GM18861 (cell line): Measurements from ENCODE around the gene C16orf90.
"Not testable (repeated sequence)": the region's sequence is repeated elsewhere in the genome, so short reads cannot be mapped to it uniquely, and the experiment has no call there.

Experiments used
- ATAC-seq: cut with Tn5 transposase; IDR thresholded peaks from one replicate; pipeline ENCODE4 v1.9.1; 2021; ENCODE audit not compliant: unreplicated experiment

The C16orf90 gene

DNA sequence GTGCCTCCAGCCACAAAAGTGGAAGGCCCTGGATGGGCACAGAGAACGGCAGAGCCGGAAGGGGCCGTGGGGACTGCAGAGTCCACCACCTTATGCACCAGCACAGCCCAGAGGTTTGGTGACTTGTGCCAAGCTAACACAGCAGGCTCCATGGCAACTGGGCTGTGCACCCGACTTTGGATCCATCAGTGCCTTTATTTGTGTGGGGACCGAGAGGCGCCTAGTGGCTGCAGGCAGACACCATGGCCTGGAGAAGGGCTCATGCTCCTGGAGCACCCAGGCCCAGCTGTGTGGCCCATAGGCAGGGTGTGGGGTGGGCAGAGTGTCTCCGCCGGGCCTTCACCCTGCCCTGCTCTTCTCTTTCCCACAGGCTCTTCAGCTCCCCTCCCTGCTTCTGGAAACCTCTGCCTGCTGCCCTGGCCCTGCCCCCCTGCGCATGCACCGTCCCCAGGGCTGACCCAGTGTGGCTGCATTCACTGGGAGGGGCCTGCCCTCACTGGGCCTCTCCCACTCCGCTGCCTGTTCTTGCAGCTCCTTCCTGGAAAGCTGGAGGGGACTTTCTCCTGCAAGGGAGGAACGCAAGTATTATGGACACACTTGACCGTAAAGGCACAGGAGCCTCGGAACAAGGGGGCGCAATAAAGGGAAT, 10.1 kb downstream of the C16orf90 start:
- ATAC-seq: no peak

DNA sequence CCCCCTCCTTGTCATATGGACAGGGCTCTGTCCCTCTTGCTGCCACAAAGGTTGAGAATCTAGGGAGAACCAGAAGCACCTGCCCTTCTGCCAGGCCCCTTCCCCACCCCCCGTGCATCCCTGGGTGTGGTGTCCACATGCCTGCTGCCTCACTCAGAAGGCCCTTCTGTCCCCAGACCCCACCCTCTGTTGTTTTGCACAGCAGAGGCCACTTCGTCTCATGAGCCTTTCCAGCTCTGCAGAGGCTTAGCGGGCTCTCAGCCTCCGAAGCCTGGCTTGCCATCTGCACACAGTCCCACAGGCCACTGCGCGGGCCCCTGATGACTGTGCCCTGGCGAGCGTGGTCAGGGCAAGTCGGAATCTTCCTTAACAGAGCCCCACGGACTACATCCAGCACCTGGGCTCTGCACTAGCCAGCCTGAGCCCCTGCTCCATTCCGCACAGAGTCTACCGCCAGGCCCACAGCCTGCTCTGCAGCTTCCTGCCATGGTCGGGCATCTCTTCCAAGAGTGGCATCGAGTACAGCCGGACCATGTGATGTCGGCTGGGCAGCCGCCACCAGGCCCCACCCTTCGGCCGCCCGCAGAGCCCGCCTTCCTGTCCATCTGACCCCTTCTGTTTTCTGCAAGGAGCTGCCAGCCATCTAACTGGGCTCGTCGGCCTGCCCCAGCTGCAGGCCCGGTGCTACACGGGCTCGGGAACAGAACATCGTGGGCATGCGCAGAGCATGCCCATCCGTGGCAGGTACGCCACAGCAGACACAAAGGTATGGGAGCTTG, 10.8 kb downstream of the C16orf90 start:
- no peak for ATAC-seq

DNA sequence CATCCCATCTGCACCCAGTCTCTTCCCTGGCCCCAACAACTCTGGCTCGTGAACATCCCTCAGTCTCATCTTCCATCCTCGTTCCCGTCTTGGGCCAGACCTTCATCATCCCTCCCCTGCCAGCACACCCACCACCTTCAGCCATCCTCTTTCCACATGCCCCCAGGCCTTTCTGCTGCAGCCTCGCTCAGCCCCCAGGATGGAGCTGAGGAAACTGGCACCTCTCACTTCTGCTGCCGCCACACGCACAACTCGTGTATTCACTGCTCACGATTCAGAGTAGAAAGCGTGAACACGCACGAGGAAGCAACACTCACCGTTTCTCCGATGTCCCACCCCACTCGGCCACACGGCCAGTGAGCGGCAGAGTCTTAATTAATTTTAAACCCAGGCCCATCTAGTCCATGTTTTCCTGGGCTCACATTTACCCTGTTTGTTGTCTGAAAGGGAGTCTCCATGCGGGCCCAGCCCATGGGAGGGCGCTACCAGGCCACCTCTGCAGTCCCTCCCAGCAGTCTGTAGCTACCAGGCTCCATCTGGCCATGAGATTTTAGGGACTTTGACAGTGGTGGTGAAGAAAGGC, 12.5 kb downstream of the C16orf90 start:
- no peak for ATAC-seq

DNA sequence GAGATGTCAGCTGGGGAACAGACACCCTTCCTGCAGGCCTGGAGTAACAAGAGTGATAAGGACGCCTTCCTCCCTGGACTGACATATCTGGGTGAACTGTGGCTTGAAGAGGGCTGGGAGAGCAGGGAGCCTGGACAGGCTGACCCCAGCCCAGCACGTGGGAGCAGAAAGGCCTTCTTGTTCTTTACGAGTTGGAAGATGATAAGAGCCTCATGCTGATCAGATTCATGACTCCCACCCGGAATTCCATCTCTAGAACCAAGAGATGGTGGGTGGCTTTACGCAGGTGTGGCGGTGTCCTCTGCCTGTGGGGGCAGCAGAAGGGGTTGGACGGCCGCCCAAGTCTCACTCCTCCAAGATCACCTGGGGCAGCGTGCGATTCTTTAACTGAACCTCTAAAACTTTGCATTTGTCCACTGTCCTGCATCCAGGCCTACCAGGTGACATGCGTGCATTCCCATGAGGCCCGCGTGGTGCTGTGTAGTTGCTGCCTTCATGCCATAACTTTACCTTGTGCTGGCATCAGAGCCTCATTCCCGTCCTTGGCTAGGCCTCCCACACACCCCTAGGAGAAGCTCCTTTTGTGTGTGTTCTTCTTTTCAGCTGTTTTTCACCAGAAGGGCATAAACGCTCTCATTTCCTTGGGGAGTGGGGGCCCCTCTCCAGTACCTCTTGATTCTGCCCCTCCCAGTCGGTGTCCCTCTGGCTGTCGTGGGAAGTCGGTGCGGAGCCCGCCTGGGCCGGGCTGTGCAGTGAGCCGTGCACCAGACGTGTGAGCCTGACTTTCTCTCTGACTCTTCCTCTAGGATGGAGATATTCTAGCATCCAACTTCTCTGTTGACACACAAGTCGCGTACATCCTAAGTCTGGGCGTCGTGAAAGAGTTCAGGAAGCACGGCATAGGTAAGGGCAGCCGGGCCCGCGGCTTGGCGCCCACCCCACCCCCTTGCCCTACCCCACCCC, 13.3 kb downstream of the C16orf90 start:
- ATAC-seq: no peak

DNA sequence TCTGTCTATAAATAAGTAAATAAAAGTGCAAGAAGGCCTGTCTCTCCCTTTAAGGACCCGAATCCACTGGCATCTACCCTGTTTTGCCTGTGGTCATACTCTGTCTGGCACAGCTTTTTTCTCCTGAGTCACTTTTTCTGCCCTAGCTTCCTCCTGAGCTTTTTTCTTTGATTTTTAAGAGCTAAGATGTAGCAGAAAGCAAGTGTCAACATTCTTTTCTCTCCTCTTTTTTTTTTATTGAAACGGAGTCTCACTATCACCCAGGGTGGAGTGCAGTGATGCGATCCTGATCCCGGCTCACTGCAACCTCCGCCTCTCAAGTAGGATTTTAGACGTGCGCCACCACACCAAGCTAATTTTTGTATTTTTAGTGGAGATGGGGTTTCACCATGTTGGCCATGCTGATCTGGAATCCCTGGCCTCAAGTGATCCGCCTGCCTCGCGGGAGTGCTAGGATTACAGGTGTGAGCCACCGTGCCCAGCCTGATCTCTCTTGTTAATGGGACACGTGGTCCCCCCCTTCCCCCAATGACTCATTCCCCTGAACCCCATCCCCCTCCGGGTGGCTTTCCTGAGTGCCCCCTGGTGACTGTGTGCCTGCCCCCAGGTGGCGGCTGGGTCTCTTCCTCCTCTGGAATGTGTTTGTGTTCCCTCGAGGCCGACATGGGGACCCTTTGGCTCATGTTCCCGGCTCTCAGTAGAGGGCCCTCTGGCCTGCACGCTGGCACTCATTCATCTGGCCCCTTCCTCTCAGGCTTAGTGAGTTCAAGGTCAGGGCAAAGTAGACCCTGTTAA, 14.2 kb downstream of the C16orf90 start:
- no peak for ATAC-seq

DNA sequence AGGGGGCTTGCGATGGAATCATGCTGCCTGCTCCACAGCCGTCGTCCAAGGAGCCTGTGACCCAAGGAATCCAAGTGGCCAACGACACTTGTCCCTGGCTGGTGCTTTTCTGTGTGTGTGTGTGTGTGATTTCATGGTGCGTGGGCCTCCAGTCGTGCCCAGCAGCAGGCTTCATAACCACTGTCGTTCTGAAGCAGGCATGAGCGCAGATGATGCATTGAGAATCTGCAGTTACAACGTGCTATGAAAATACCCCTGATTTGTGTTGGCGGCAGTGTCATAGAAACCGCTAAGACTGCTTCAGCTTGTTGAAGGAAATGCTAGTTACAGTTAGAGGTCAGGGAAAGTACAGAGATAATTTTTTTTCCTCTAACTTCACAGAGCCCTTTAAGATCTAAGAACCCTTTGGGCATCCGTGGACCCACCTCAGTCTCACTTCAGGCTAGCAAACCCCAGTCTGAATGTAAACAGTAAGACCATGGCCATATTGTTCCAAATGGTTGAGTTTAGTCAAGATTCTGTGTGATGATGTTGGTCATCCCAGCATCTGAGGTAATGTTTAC, 15.6 kb downstream of the C16orf90 start:
- ATAC-seq: no peak

DNA sequence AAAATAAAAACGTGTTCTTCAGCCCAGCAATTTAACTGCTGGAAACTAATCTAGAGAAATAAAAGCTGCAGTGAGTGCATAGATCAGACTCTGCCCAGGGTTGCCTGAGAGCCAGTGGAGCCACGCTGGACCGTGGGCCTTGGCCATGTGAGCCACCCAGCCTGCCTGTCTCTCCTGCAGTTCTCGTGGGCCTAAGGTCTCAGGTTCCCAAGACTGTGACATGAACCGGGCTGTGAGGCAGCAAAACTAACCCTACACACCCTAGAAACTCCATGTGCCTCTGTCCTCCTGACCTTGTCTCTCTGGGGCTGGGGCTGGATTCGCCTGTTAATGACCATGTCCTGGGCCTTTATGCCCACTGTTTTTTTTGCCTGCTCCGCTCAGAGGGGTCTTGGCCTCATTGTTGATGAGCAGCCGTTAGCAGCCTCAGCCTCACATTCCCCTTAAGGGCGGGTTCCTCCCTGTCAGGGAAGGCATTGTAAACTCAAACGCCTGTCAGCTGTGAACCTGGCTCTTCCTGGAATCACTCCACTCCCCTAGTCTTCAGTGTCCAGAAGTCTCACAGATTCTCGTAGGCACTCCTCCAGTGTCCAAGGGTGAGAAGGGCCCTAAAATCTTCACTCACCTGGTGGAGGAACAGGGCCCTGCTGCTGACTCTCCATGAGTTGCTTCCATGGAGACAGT, 16.9 kb downstream of the C16orf90 start:
- ATAC-seq: no peak

DNA sequence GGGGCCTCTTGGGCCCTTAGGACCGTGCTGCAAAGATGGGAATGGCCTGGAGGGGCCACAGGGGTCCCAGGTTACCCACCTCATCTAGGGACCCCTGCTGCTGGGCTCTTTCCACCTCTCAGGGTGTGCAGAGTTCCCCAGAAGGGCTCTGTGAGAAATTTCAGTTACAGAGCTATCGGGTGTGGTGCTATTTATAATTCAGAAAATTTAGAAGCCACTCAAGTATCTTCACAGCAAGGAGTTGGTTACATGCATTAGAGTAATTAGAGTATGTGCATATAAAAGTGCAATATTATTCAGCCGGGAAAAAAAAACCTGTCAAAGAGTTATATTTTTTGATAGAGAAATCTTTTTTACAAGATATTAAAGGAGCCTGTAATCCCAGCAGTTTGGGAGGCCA, 18.9 kb downstream of the C16orf90 start:
- ATAC-seq: no peak

DNA sequence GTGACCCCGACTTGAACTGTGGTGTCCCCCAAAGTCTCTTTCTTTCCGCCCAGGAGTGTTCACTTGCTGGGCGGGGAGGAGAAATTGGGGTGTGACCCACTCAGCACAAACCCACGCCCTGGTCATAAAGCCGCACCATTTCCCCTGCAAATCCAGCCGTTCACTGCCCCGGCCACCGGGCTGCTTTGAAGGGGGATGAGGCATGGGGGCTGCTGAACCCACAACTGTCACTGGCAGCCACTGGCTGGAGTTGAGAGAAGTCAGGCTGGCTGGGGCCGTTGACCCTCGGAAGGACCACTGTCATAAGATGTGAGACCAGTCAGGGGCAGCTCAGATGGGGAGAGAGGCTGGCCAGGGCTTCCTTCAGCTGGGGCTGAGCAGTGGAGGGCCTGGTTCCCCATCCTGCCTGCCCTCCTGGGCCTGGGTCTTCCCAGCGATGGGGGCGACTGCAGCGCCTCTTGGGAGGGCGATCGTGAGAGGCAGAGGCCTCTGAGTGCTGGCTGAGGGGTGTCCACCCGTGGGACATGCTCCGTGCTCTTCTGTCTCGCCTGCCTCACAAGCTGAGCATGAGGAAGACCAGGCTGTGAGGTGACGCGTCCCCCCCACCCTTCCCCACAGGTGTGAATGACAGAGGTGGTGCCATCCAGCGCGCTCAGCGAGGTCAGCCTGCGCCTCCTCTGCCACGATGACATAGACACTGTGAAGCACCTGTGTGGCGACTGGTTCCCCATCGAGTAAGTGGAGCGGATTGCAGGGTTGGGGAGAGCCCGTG, 19.5 kb downstream of the C16orf90 start:
- ATAC-seq: no peak

DNA sequence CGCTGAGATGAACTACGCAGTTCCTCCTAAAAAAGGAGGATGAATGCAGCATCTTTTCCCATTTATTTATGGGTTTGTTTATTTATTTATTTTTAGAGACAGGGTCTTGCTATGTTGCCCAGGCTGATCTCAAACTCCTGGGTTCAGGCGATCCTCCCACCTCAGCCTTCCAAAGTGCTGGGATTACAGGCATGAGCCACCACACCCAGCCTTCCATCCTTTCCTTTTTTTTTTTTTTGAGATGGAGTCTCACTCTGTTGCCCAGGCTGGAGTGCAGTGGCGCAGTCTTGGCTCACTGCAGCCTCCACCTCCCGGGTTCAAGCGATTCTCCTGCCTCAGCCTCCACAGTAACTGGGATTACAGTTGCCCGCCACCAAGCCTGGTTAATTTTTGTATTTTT, 20.4 kb downstream of the C16orf90 start:
- ATAC-seq: not testable (repeated sequence)

DNA sequence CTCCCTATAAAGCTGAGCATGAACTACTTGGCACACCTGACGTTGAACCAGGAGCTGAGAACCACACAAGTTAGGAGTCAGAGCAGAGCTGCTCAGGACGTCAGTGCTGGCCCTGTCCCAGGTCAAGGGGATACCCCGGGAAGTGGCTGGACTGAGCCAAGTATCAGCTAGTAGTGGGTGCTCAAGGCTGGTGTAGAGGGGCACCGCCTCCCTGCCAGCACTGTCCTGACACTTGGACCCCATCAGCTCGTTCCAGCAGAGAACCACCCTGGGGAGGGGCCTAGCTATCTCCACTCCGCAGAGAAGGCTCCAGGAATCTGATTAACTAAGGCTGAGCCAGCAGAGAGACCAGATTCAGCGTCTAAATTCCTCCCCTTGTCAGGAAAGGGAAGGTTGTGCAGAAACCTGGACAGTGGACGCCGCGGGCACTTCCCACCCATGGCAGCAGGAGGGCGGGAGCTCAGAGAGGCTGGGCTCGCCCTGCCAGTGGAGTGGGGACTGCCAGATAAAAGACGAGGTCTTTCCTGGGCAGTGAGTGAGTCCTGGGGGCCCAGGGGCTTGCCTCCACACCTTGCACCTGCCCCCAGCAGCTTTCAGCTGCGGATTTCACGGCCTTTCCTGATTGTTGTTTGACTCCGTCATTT, 21.0 kb downstream of the C16orf90 start:
- ATAC-seq: no peak

DNA sequence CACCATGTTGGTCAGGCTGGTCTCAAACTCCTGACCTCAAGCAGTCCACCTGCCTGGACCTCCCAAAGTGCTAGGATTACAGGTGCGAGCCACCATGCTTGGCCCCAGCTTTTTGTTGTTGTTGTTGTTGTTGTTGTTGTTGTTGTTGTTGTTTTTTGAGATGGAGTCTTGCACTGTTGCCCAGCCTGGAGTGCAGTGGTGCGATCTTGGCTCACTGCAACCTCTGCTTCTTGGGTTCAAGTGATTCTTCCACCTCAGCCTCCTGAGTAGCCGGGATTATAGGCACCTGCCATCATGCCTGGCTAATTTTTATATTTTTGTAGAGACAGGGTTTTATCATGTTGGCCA, 21.7 kb downstream of the C16orf90 start:
- not testable (repeated sequence) for ATAC-seq

DNA sequence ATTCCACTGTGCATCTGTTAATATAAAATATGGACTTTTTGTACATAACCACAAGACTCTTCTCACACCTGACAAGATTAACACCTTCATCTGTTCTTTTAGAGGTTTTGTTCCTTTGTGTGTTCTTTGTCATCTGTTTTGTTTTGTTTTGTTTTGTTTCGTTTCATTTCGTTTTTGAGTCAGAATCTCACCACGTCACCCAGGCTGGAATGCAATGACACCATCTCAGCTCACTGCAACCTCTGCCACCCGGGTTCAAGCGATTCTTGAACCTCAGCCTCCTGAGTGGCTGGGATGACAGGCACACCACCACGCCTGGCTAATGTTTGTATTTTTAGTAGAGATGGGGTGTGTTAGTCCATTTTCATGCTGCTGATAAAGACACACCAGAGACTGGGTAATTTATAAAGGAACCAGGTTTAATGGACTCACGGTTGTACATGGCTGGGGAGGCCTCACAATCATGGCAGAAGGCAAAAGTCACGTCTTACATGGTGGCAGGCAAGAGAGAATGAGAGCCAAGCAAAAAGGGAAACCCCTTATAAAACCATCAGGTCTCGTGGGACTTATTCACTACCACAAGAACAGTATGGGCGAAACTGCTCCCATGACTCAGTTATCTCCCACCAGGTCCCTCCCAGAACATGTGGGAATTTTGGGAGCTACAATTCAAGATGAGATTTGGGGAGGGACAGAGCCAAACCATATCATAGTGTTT, 22.3 kb downstream of the C16orf90 start:
- no peak for ATAC-seq

DNA sequence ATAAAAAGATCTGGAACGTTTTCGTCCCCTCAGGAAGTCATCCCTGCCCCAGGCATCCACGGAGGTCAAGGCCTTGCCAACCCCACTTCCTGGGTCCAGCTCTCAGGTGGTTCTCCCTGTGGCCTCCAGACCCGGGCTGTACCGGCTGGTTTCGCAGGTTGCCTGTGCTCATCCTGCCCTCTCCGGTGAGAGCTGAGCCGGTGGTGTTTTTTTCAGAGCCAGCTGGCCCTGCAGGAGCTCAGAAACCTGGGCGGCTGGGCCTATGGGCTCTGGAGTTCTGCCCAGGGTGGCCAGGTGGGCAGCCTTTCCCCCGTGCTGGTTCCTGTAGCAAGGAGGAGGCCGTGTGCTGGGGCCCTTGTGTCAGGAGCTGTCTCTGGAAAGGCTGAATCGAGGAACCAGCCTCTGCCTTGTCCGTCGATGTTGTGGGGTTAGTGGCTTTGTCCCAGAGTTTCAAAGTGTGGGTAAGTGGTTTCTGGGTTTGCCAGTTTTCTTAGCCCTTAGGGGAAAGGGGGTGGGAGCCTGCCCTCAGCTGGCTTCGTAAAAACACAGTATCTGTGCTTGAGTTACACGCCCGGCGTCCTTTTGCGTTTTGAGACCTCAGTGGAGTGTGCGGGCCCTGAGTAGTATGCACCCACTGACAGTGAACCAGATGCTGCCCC, 23.6 kb downstream of the C16orf90 start:
- ATAC-seq: no peak

DNA sequence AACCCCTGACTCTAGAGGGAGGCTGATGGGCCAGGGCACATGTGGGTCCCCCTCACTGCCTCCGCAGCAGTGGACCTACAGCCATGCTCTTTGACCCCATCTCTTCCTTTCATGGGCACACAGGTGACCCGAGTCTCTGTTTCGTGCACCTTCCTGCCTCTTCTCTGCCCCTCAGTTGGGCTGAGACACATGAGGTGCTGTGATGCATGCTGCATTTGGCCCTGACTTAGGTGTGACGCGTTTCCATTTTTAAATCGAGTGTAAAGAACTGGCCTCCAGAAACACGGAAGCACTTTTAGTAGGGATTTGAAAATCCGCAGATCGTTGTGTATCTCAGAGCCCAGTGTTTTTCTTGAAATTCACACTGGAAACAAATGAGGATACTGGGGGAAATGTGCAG, 24.6 kb downstream of the C16orf90 start:
- ATAC-seq: no peak

DNA sequence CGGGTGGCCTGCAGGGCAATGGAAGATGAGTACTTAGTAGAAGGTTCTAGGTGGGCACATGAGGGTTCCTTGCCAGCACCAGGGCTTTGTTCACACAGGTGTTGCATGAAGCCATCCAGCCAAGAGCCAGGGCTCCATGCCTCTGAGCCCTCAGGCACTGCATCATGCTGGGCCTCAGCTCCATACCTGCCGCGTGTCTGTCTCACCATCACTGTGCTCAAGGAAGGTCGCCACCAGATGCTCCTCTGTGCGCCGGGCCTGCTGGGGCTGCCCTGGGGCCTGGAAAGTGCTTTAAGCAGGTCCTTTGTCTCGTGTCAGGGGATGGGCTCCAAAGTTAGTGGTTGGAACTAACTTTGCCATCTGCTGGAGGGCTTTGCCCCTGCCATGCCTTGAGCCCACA, 25.6 kb downstream of the C16orf90 start:
- ATAC-seq: no peak

DNA sequence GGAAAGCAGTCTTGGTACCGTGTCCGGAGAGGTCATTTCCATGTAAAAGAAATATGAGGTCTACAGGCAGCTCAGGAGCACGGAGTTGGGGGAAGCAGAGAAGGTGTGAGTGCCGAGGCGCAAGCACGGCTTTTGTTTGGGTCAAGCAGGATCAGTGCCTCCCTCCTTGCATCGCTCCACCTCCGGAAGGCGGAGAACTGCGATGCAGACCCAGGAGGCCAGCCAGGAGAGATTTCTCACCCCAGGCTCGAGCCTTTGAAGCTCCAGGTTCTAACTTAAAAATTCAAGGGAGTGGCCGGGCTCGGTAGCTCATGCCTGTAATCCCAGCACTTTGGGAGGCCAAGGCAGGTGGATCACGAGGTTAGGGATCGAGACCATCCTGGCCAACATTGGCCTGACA, 26.8 kb downstream of the C16orf90 start:
- ATAC-seq: no peak
